Nephron progenitor cell (in vitro differentiated cells): ENCODE data around the gene MYO18A.

Experiments used
- DNase-seq: peaks from one replicate; pipeline ENCODE4 v3.0.0; 2021
- H3K27ac Mint-ChIP-seq: 2 replicates; pipeline ENCODE4 v1.8.0; 2021; ENCODE audit warnings: mild to moderate bottlenecking, moderate library complexity, mixed read lengths
- H3K27me3 Mint-ChIP-seq: 2 replicates; pipeline ENCODE4 v1.8.0; 2021; ENCODE audit warnings: mild to moderate bottlenecking, low read depth, mixed read lengths; ENCODE audit not compliant: poor library complexity
- H3K36me3 Mint-ChIP-seq: 2 replicates; pipeline ENCODE4 v1.8.0; 2021; ENCODE audit warnings: low read depth, mixed read lengths
- H3K4me1 Mint-ChIP-seq: 2 replicates; pipeline ENCODE4 v1.8.0; 2021; ENCODE audit warnings: mixed read lengths
- H3K4me3 Mint-ChIP-seq: 2 replicates; pipeline ENCODE4 v1.8.0; 2021; ENCODE audit warnings: mild to moderate bottlenecking, moderate library complexity, mixed read lengths
- H3K9me3 Mint-ChIP-seq: 2 replicates; pipeline ENCODE4 v1.8.0; 2021; ENCODE audit warnings: mild to moderate bottlenecking, moderate library complexity, mixed read lengths
- TF ChIP-seq, protein P1 (sequence below): fragments of 200-600 bp; sonication (generic); IDR thresholded peaks from 2 replicates; pipeline ENCODE4 v1.5.0; 2021; ENCODE audit warnings: antibody characterized with exemption

The MYO18A gene

DNA sequence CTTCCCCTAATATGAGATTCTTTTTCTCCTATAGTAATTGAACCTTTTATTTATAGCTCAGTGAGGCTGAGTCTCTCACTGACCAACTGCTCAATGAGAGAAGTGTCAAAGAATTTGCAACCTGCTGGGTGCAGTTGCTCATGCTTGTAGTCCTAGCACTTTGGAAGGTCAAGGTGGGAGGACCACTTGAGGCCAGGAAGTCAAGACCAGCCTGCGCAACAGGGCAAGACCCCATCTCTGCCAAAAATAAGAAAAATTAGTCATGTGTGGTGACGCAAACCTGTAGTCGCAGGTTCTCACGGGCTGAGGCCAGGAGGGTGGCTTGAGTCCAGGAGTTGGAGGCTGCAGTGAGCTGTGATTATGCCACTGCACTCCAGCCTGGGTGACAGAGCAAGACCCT is 35.5 kb upstream of the MYO18A start:
- Mint-ChIP-seq H3K27ac (no peak overlapping the region), H3K36me3 (no peaks in the 10 kb centered on the region), H3K27me3 (peaks cover 4% of the 10 kb centered on the region), H3K4me1 (peaks cover 8% of the 10 kb centered on the region), H3K9me3 (no peaks in the 10 kb centered on the region), H3K4me3 (no peak overlapping the region)
- no peak for DNase-seq
- TF ChIP-seq, protein P1, sequence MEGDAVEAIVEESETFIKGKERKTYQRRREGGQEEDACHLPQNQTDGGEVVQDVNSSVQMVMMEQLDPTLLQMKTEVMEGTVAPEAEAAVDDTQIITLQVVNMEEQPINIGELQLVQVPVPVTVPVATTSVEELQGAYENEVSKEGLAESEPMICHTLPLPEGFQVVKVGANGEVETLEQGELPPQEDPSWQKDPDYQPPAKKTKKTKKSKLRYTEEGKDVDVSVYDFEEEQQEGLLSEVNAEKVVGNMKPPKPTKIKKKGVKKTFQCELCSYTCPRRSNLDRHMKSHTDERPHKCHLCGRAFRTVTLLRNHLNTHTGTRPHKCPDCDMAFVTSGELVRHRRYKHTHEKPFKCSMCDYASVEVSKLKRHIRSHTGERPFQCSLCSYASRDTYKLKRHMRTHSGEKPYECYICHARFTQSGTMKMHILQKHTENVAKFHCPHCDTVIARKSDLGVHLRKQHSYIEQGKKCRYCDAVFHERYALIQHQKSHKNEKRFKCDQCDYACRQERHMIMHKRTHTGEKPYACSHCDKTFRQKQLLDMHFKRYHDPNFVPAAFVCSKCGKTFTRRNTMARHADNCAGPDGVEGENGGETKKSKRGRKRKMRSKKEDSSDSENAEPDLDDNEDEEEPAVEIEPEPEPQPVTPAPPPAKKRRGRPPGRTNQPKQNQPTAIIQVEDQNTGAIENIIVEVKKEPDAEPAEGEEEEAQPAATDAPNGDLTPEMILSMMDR = no peak

- H3K36me3 Mint-ChIP-seq = no peaks in the 10 kb centered on the region
- no peak overlapping the region for H3K27ac Mint-ChIP-seq
- H3K4me3 Mint-ChIP-seq = no peak overlapping the region
- TF ChIP-seq, protein P1 = no peak
- peaks cover 8% of the 10 kb centered on the region for H3K4me1 Mint-ChIP-seq
- peaks cover 4% of the 10 kb centered on the region for H3K27me3 Mint-ChIP-seq
- DNase-seq = no peak
- no peaks in the 10 kb centered on the region for H3K9me3 Mint-ChIP-seq
Observed at GRCh38 chr17:29215174-29215573, 35.0 kb upstream of the MYO18A start.

- no peaks in the 10 kb centered on the region for H3K36me3 Mint-ChIP-seq
- TF ChIP-seq, protein P1 = no peak
- no peak overlapping the region for H3K4me3 Mint-ChIP-seq
- DNase-seq = no peak
- no peaks in the 10 kb centered on the region for H3K9me3 Mint-ChIP-seq
- peaks cover 5% of the 10 kb centered on the region for H3K4me1 Mint-ChIP-seq
- H3K27me3 Mint-ChIP-seq = peaks cover 4% of the 10 kb centered on the region
- no peak overlapping the region for H3K27ac Mint-ChIP-seq
Observed at GRCh38 chr17:29214215-29215146, 34.3 kb upstream of the MYO18A start.

- no peaks in the 10 kb centered on the region for H3K9me3 Mint-ChIP-seq
- H3K27ac Mint-ChIP-seq = peak overlapping the region; percentile 20
- no peaks in the 10 kb centered on the region for H3K36me3 Mint-ChIP-seq
- TF ChIP-seq, protein P1 = no peak
- no peak overlapping the region for H3K4me3 Mint-ChIP-seq
- no peaks in the 10 kb centered on the region for H3K27me3 Mint-ChIP-seq
- DNase-seq = no peak
- no peaks in the 10 kb centered on the region for H3K4me1 Mint-ChIP-seq
Observed at GRCh38 chr17:29212681-29213121, 32.5 kb upstream of the MYO18A start.

GRCh38 chr17:29212094-29212631 is 32.0 kb upstream of the MYO18A start:
- DNase-seq = no peak
- no peaks in the 10 kb centered on the region for H3K4me1 Mint-ChIP-seq
- TF ChIP-seq, protein P1 = no peak
- H3K4me3 Mint-ChIP-seq = no peak overlapping the region
- no peaks in the 10 kb centered on the region for H3K27me3 Mint-ChIP-seq
- no peak overlapping the region for H3K27ac Mint-ChIP-seq
- no peaks in the 10 kb centered on the region for H3K36me3 Mint-ChIP-seq
- no peaks in the 10 kb centered on the region for H3K9me3 Mint-ChIP-seq
